ENCODE measurements around the gene SYNPR.
"Not testable (repeated sequence)": the region's sequence is repeated elsewhere in the genome, so short reads cannot be mapped to it uniquely, and the experiment has no call there.

SYNPR gene

GRCh38 chr3:63242124-63242523, 36.0 kb upstream of the SYNPR start:
- no peak for TF ChIP-seq CTCF (IDR thresholded peaks at IDR 0.05; ENCODE audit: low read length, missing control alignments)
- H3K4me3 ChIP-seq (replicated peaks; ENCODE audit: low read depth, low read length): no peak overlapping the region
- DNase-seq (ENCODE audit: low read depth): no peak

DNA sequence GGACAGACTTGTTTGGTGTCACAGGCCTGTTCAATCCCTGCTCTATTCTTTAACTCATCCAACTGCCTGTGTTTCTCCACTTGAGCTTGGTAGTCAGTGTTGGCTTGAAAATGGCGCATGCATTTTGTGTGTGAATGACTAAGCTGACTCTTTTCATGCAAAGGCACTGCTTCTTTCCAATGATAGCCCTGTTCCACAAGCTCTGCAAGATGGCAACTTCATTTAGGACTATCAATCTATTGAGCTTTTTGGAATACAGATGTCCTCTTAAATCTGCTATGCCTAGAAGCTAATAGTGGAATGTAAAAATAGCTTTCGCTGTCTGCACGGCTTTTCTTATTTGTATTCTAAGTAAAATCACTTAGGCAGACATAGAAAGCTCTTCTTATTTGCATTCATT, 33.6 kb upstream of the SYNPR start:
- no peak overlapping the region for H3K4me3 ChIP-seq (replicated peaks; ENCODE audit: low read depth, low read length)
- TF ChIP-seq CTCF (IDR thresholded peaks at IDR 0.05; ENCODE audit: low read length, missing control alignments): no peak
- DNase-seq (ENCODE audit: low read depth): no peak

DNA sequence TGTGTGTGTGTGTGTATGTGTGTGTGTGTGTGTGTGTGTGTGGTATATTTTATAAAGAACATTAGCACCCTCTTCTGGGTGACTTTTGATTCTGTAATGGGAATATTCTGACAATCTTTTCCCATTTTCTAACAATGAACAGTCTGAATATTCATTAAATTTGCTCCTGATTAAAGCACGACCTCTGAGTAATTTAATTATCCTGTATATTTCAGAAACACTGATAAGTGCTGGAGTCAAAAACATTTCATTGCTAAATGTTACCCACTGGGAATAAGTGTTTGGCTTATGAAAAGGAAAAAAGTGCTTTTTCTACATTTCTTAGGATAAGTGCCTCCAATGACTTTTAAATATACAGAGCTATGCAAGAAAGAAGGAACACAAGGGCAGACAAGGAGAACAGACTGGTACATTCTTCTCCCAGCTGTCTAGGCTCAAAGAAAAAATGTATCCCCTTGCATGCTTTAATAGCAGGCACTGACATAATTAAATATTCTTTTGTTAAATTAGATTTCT, 32.3 kb upstream of the SYNPR start:
- DNase-seq (ENCODE audit: low read depth): no peak
- no peak overlapping the region for H3K4me3 ChIP-seq (replicated peaks; ENCODE audit: low read depth, low read length)
- TF ChIP-seq CTCF (IDR thresholded peaks at IDR 0.05; ENCODE audit: low read length, missing control alignments): no peak

DNA sequence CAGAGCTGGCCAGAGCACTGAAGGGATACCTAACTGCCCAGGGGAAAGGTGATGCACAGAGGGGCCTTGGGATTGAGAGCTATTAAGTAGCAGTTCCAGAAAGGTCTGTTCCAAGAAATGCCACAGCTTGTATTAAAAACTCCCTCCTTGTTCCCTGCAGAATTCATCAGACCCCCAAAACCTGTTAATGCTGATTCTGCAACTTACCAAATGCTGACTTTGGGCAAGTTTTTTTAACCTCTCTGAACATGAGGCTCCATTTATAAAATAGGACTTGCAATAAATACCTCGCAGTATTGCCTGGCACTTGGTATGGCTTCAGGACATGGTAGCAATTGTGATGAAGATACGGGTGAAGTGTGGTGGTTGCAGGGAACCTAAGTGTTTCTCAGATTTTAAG, 30.1 kb upstream of the SYNPR start:
- no peak for DNase-seq (ENCODE audit: low read depth)
- no peak for TF ChIP-seq CTCF (IDR thresholded peaks at IDR 0.05; ENCODE audit: low read length, missing control alignments)
- no peak overlapping the region for H3K4me3 ChIP-seq (replicated peaks; ENCODE audit: low read depth, low read length)

DNA sequence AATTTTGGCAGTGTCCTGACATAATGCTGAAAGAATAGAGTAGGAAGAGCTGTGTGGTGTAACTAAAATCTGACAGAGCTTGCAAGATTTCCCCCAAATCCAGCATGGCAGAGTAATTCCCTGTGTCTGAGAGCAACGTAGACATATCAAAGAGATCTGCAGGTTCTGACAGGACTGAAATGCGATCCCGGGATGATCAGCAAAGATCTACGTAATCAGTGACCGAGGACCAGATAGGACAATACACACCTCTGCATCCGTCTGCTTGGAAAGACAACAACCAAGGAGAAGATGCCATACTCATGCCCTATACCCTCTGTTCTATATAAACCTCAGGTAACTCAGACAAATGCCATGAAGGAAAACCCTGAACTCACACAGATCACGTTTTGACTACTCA, 26.6 kb upstream of the SYNPR start:
- no peak overlapping the region for H3K4me3 ChIP-seq (replicated peaks; ENCODE audit: low read depth, low read length)
- DNase-seq (ENCODE audit: low read depth): no peak
- TF ChIP-seq CTCF (IDR thresholded peaks at IDR 0.05; ENCODE audit: low read length, missing control alignments): no peak

GRCh38 chr3:63255819-63256218, 22.3 kb upstream of the SYNPR start:
- not testable (repeated sequence) for H3K4me3 ChIP-seq (replicated peaks; ENCODE audit: low read depth, low read length); DNase-seq (ENCODE audit: low read depth)

DNA sequence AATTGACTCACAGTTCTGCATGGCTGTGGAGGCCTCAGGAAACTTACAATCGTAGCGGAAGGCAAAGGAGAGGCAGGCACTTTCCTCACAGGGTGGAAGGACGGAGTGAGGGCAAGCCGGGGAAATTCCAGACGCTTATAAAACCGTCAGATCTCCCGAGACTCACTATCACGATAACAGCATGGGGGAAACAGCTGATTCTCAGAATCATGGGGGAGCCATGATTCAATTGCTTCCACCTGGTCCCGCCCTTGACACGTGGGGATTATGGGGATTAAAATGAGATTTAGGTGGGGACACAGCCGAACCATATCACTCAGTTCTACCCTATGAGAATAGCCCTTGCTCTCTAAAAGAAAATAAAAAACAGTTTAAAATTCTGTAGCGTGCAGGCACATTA, 13.4 kb upstream of the SYNPR start:
- no peak overlapping the region for H3K4me3 ChIP-seq (replicated peaks; ENCODE audit: low read depth, low read length)
- TF ChIP-seq CTCF (IDR thresholded peaks at IDR 0.05; ENCODE audit: low read length, missing control alignments): no peak
- DNase-seq (ENCODE audit: low read depth): no peak
